C1 segment of cervical spinal cord (tissue), 14 donors: Measurements from ENCODE around the gene CCDC171.

Source experiments
- DNase-seq, 14 donors: peaks; one replicate each; lab custom pipeline; 2025; lab: John Stamatoyannopoulos, UW

CCDC171 gene

DNA sequence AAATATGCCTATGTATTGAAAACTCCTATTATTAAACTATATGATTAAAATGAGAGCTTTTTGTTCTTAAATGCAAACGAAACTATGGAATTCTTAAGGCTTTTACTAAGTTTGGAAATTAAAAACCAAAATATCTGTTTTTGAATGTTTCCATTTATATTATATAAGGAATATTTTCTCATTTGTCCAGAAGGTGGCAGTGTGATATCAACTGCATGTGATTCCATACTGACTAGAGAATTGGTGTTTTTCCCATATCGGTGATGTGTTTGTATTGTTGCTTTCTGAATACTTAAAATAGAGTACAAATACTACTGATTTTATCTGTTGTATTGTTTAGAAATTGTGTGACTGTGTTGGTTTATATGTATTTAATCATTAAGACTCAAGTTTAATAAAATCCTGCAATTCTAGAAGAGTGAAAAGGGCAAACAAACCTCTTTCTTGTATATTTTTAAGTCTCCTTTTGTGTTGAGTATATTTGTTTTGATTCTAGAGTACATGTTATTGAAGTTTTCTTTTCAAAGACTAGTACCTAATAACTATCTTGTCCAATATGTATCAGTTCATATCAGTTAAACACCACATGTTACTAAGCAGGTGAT lies 320.8 kb downstream of the CCDC171 start:
- DNase-seq, result peak in 1 of 14 donors; percentile 1

GRCh38 chr9:15882328-15882727 lies 329.5 kb downstream of the CCDC171 start:
- no peak for DNase-seq

- no peak for DNase-seq
These were observed 330.0 kb downstream of the CCDC171 start for GRCh38 chr9:15882883-15883282.

GRCh38 chr9:15885464-15885863 lies 332.6 kb downstream of the CCDC171 start:
- DNase-seq, result no peak

GRCh38 chr9:15889555-15889954 lies 336.7 kb downstream of the CCDC171 start:
- no peak for DNase-seq

DNA sequence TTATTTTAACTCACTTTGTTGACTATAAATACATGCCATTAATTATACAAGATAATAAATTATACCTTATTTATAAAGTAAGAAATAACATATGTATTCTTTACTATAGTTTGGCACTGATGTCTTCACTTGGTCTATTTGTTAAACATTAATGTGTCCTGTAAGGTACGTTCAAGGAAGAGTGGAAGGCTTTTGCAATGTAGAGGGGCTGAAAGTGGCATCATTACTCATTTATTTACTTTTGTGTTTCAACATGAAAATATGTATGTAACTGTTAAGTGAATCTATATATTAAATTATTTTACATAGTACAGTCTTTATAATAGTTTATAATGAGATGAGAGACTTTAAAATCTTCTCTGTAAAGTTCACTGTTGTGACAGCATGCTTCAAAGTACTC lies 348.7 kb downstream of the CCDC171 start:
- DNase-seq, result no peak

- no peak for DNase-seq
These were observed 356.5 kb downstream of the CCDC171 start for GRCh38 chr9:15909297-15909696.

DNA sequence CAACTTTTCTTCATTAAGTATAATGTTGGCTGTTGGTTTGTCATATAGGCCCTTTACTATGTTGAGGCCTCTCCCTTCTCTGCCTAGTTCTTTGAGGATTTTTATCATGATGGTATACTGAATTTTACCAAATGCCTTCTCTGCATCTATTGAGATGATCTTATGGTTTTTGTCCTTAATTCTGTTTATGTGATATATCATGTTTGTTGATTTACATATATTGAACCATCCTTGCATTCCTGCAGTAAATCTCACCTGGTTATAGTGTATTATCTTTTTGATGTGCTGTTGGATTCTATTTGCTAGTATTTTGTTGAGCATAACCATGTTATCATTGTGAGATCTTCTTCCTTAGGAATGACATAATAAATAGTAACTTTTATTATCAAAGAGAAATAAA lies 362.9 kb downstream of the CCDC171 start:
- DNase-seq, result no peak

DNA sequence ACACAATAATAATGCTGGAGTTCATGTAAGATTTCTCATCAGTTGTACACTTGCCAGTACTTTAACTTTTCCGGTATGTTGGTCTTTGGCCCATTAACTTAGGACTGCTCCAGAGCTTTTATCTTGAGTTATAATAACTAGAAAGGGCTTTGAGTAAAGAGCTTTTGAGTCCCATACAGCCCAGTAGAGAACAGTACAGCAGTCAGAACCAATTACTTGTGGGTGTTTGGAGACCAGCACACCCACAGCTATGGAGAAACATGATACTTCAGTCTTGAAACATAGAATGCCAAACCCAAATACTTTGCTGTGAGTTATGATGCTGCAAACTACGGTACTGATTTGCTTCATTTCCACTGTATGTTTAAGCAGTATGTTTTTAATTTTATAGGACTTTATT lies 374.3 kb downstream of the CCDC171 start:
- DNase-seq, result no peak

GRCh38 chr9:15935661-15936305 lies 382.9 kb downstream of the CCDC171 start:
- no peak for DNase-seq

DNA sequence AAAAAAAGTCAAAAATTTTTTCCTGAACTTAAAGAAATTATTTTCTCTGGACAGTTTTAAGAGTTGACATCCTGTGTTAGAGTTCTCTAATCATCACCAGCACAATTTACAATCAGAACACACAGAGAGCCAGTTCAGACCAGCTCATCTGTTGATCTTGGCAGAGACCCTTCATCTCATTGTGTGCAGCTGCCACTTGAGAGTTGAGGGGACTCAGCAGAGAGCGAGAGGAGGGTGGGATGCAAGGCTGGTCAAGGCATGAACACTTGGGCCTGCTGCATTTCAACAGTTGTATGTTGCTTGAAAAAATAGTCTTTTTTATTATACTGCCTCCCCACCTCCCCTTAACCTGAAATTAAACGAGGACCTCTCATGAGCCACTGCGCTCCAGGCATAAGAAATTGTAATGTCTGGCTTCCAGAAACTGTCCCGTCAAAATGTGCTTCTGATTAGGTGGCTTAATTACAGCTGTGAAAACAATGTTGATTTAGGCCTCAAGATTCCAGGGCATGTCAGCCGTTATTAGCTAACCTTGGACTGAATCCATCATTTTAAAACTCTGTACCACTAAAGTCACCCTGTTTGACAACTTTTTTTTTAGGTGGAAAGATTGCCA lies 383.6 kb downstream of the CCDC171 start:
- no peak for DNase-seq

GRCh38 chr9:15942831-15943424 lies 390.1 kb downstream of the CCDC171 start:
- no peak for DNase-seq

- DNase-seq, result no peak
These were observed 391.5 kb downstream of the CCDC171 start for GRCh38 chr9:15944341-15944740.

- DNase-seq, result no peak
These were observed 406.8 kb downstream of the CCDC171 start for GRCh38 chr9:15959663-15960062.

- DNase-seq, result no peak
These were observed 408.4 kb downstream of the CCDC171 start for GRCh38 chr9:15961217-15961616.

DNA sequence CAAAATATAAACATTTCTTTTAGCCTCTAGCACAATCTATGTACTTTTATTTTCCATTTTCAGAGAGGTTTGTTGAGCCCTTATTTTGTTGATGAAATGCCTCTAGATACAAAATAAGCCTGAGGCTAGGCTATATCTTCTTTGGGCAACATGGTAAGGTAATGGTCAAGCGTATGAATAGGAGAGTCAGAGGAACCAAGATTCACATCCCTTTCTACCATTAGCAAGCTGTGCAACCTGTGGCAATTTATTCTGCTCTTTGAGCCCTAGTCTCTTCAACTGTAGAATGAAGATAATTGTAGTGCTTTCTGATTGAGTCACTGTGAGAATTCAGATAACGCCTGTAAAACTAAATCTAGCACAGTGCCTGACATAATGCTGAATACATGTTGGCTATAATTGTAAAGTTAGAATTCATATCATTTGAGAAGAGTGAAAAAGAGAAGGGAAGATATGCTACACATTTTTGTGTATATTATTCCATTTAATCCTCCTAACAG lies 412.5 kb downstream of the CCDC171 start:
- DNase-seq, result no peak

GRCh38 chr9:15966471-15966870 lies 413.6 kb downstream of the CCDC171 start:
- no peak for DNase-seq

GRCh38 chr9:15967068-15967467 lies 414.2 kb downstream of the CCDC171 start:
- no peak for DNase-seq

DNA sequence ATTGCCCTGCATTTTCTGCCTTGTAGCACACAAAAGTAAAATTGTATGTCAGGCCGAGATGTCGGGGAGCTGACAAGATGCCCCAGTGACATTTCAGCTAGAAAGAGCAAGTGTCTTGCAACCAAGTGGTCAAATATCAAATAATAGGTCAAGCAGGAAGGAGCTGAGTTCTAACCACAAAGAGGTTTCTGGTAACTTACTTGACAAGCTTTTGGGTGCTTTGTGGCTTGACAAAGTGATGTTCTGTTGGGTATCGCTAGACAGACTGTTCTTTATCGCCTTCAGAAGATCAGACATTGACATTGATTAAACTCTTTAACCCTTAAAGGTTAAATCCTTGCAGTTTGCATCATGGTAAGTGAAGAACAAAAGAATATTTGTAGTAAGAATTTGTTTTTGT lies 419.9 kb downstream of the CCDC171 start:
- no peak for DNase-seq

GRCh38 chr9:15975101-15975778 lies 422.4 kb downstream of the CCDC171 start:
- no peak for DNase-seq

GRCh38 chr9:15977438-15977837 lies 424.6 kb downstream of the CCDC171 start:
- DNase-seq, result no peak

GRCh38 chr9:15982182-15982581 lies 429.3 kb downstream of the CCDC171 start:
- DNase-seq, result no peak
